ENCODE data around the gene ZDHHC11.
"Not testable (repeated sequence)": the region's sequence is repeated elsewhere in the genome, so short reads cannot be mapped to it uniquely, and the experiment has no call there.

DNA sequence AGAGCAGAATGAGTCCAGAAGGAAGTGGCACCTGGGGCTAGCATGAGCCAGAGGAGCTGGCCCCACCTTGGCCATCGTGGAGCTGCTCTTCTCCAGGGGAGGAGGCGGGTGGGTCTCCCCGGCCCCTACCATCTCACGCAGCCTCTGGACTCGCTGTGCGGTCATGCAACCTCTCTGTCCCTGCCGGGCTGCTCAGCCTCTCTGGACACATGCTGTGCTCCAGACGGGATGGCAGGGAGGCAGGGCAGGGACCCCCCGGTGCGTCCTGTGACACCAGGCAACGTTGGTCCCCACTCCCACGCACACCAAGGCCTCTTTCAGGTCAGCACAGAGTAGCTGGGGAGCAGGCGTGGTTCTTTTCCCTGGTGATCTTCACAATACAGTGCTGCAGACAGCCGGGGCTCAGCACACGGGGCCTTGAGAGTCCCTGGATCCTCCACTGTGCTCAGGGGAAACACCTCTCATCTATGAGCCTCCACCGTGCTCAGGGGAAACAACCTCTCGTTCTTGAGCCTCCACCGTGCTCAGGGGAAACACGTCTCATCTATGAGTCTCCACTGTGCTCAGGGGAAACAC lies 97.1 kb downstream of the ZDHHC11 start:
- TF ChIP-seq, protein P1, sequence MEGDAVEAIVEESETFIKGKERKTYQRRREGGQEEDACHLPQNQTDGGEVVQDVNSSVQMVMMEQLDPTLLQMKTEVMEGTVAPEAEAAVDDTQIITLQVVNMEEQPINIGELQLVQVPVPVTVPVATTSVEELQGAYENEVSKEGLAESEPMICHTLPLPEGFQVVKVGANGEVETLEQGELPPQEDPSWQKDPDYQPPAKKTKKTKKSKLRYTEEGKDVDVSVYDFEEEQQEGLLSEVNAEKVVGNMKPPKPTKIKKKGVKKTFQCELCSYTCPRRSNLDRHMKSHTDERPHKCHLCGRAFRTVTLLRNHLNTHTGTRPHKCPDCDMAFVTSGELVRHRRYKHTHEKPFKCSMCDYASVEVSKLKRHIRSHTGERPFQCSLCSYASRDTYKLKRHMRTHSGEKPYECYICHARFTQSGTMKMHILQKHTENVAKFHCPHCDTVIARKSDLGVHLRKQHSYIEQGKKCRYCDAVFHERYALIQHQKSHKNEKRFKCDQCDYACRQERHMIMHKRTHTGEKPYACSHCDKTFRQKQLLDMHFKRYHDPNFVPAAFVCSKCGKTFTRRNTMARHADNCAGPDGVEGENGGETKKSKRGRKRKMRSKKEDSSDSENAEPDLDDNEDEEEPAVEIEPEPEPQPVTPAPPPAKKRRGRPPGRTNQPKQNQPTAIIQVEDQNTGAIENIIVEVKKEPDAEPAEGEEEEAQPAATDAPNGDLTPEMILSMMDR (IDR thresholded peaks at IDR 0.05): not testable (repeated sequence)
- TF ChIP-seq POLR2A (IDR thresholded peaks at IDR 0.05): not testable (repeated sequence)
